Measurements from ENCODE around the gene GKAP1.

Gene GKAP1

DNA sequence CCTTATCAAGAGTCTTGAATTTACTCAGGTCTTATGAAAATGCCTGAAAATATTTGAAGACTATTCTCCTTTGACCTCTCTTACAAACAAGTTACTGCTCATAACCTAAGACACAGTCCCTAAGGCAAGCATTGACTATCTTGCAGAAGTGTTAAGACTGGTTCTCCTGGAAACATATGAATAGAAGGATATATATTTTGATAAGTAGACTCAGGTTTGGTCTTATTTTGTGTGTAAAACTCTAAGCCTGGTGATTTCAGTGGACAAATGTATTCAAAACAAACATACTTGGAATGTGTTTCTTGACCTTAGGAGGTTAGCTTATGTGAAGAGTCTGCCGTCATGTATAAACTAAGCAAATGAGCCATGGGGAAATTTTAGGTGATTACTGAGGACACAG is 102.3 kb downstream of the GKAP1 start:
- ATAC-seq = no peak
- TF ChIP-seq, protein P1, sequence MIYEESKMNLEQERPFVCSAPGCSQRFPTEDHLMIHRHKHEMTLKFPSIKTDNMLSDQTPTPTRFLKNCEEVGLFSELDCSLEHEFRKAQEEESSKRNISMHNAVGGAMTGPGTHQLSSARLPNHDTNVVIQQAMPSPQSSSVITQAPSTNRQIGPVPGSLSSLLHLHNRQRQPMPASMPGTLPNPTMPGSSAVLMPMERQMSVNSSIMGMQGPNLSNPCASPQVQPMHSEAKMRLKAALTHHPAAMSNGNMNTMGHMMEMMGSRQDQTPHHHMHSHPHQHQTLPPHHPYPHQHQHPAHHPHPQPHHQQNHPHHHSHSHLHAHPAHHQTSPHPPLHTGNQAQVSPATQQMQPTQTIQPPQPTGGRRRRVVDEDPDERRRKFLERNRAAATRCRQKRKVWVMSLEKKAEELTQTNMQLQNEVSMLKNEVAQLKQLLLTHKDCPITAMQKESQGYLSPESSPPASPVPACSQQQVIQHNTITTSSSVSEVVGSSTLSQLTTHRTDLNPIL (CRISPR knock-in tag; IDR thresholded peaks at IDR 0.05; ENCODE audit: low read depth) = no peak
- TF ChIP-seq, protein P2, sequence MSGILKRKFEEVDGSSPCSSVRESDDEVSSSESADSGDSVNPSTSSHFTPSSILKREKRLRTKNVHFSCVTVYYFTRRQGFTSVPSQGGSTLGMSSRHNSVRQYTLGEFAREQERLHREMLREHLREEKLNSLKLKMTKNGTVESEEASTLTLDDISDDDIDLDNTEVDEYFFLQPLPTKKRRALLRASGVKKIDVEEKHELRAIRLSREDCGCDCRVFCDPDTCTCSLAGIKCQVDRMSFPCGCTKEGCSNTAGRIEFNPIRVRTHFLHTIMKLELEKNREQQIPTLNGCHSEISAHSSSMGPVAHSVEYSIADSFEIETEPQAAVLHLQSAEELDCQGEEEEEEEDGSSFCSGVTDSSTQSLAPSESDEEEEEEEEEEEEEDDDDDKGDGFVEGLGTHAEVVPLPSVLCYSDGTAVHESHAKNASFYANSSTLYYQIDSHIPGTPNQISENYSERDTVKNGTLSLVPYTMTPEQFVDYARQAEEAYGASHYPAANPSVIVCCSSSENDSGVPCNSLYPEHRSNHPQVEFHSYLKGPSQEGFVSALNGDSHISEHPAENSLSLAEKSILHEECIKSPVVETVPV (CRISPR knock-in tag; IDR thresholded peaks at IDR 0.05) = no peak
- TF ChIP-seq, protein P3, sequence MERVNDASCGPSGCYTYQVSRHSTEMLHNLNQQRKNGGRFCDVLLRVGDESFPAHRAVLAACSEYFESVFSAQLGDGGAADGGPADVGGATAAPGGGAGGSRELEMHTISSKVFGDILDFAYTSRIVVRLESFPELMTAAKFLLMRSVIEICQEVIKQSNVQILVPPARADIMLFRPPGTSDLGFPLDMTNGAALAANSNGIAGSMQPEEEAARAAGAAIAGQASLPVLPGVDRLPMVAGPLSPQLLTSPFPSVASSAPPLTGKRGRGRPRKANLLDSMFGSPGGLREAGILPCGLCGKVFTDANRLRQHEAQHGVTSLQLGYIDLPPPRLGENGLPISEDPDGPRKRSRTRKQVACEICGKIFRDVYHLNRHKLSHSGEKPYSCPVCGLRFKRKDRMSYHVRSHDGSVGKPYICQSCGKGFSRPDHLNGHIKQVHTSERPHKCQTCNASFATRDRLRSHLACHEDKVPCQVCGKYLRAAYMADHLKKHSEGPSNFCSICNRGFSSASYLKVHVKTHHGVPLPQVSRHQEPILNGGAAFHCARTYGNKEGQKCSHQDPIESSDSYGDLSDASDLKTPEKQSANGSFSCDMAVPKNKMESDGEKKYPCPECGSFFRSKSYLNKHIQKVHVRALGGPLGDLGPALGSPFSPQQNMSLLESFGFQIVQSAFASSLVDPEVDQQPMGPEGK (CRISPR knock-in tag; IDR thresholded peaks at IDR 0.05; ENCODE audit: borderline replicate concordance) = no peak

DNA sequence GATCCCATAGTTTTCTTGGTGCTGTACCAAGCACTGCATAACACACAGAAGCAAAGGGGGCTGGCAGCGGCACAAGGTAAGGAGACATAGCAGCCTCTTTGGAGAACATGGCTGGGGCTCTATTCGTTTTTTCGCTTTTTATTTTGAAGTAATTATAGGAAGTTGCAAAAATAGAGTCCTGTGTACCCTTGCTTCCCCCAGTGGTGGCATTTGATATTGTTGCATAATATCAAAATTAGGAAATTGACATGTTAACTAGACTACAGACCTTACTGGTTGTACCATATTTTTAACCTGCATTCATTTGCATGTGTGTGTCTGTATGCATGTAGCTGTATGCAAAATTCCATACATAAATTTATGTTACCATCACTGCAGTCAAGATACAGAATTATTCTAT is 103.2 kb downstream of the GKAP1 start:
- TF ChIP-seq BACH2 (CRISPR knock-in tag; IDR thresholded peaks at IDR 0.05; ENCODE audit: borderline replicate concordance) (no peak), ISL1 (CRISPR knock-in tag; IDR thresholded peaks at IDR 0.05) (no peak), OSR1 (CRISPR knock-in tag; IDR thresholded peaks at IDR 0.05) (no peak), ZFP3 (CRISPR knock-in tag; IDR thresholded peaks at IDR 0.05) (no peak), POU6F1 (CRISPR knock-in tag; IDR thresholded peaks at IDR 0.05; ENCODE audit: borderline replicate concordance, low read depth) (no peak), TCF4 (CRISPR knock-in tag; IDR thresholded peaks at IDR 0.05; ENCODE audit: borderline replicate concordance) (no peak), RARB (CRISPR knock-in tag; IDR thresholded peaks at IDR 0.05) (no peak)
- TF ChIP-seq, protein P1 (CRISPR knock-in tag; IDR thresholded peaks at IDR 0.05; ENCODE audit: low read depth) = no peak
- TF ChIP-seq, protein P2 (CRISPR knock-in tag; IDR thresholded peaks at IDR 0.05) = no peak

GRCh38 chr9:83708515-83709158 is 108.9 kb downstream of the GKAP1 start:
- ATAC-seq = peak; percentile 49
- TF ChIP-seq BACH2 (CRISPR knock-in tag; IDR thresholded peaks at IDR 0.05; ENCODE audit: borderline replicate concordance) = peak; percentile 77; the same call in 1 of the 2 replicates
- no peak for TF ChIP-seq ZNF8 (CRISPR knock-in tag; IDR thresholded peaks at IDR 0.05)
- no peak for TF ChIP-seq TOX (CRISPR knock-in tag; IDR thresholded peaks at IDR 0.05; ENCODE audit: borderline replicate concordance)
- TF ChIP-seq, protein P2 (CRISPR knock-in tag; IDR thresholded peaks at IDR 0.05) = no peak
- no peak for TF ChIP-seq ZC3H10 (CRISPR knock-in tag; IDR thresholded peaks at IDR 0.05)
- TF ChIP-seq POU6F1 (CRISPR knock-in tag; IDR thresholded peaks at IDR 0.05; ENCODE audit: borderline replicate concordance, low read depth) = no peak
- peak; percentile 56 for TF ChIP-seq ISL1 (CRISPR knock-in tag; IDR thresholded peaks at IDR 0.05)
- TF ChIP-seq, protein P1 (CRISPR knock-in tag; IDR thresholded peaks at IDR 0.05; ENCODE audit: low read depth) = peak; percentile 78; the same call in 1 of the 2 replicates
- TF ChIP-seq, protein P3 (CRISPR knock-in tag; IDR thresholded peaks at IDR 0.05; ENCODE audit: borderline replicate concordance) = no peak
- TF ChIP-seq ZNF70 (CRISPR knock-in tag; IDR thresholded peaks at IDR 0.05) = no peak
- no peak for TF ChIP-seq OSR1 (CRISPR knock-in tag; IDR thresholded peaks at IDR 0.05)
- no peak for TF ChIP-seq ZFP30 (CRISPR knock-in tag; IDR thresholded peaks at IDR 0.05)
- no peak for TF ChIP-seq RARB (CRISPR knock-in tag; IDR thresholded peaks at IDR 0.05)

More for the DNA sequence above, 103.2 kb downstream of the GKAP1 start:
- ATAC-seq = peak; percentile 37; the same call in 1 of the 3 replicates

Data from SK-N-SH treated with all-trans-retinoic acid at 6 μM for 48 hours (cell line).